Gastrocnemius medialis (tissue), 4 donors: ENCODE measurements around the gene RPL28. TPM values are rescaled to one million over a fixed set of nuclear protein-coding genes. Genes with fewer than 3 reads are reported as not detected.
A peak's percentile ranks its signal among the peaks of the same experiment; 100 is the strongest.

ENCODE experiments used
- ATAC-seq, 2 donors: fragments of 150-250 bp; one replicate each; pipeline ENCODE4 v1.9.1; 2016
- DNase-seq, 2 donors: peaks; one replicate each; pipeline ENCODE4 v3.0.0-alpha.2; 2019
- H3K27ac ChIP-seq, 4 donors: fragments of 200-600 bp; sonication (generic); 1 replicate in 1 of 4; 2 replicates in 3 of 4; pipeline ENCODE4 v1.5.1; 2016 to 2018; ENCODE audit warnings: mild to moderate bottlenecking in 2 of 4, moderate library complexity in 1 of 4
- H3K27me3 ChIP-seq, 3 donors: fragments of 200-600 bp; sonication (generic) in 2 of 3; 1 replicate in 1 of 3; 2 replicates in 2 of 3; pipeline versions ENCODE4 v1.5.1 to v1.6.0; 2016 to 2019; ENCODE audit warnings: mild to moderate bottlenecking in 1 of 3, moderate library complexity in 1 of 3
- H3K36me3 ChIP-seq, 2 donors: fragments of 200-600 bp; sonication (generic) in 1 of 2; one replicate each; pipeline ENCODE4 v1.5.1; 2017 to 2018
- H3K4me1 ChIP-seq, 2 donors: fragments of 200-600 bp; sonication (generic) in 1 of 2; one replicate each; pipeline ENCODE4 v1.5.1; 2016 to 2017; ENCODE audit warnings: mild to moderate bottlenecking in 2 of 2
- H3K4me3 ChIP-seq, 4 donors: fragments of 200-600 bp; sonication (generic) in 3 of 4; 1 replicate in 1 of 4; 2 replicates in 3 of 4; pipeline ENCODE4 v1.5.1; 2016 to 2019; ENCODE audit warnings: mild to moderate bottlenecking in 2 of 4
- H3K9me3 ChIP-seq, 3 donors: fragments of 200-600 bp; sonication (generic) in 2 of 3; 1 replicate in 1 of 3; 2 replicates in 2 of 3; pipeline ENCODE4 v1.5.1; 2016 to 2019
- POLR2A ChIP-seq, 2 donors: fragments of 450-650 bp; IDR thresholded peaks; one replicate each; pipeline ENCODE4 v1.6.1; 2017; ENCODE audit warnings: antibody characterized with exemption in 2 of 2, mild to moderate bottlenecking in 2 of 2, moderate library complexity in 2 of 2
- in situ Hi-C, 4 donors: fragments of 200-750 bp; cut with MboI; loops; one replicate each; pipeline versions ENCODE4 v1.15.0 to v1.8.0; 2017; ENCODE audit warnings: low sequenced_read_pairs in 4 of 4
- intact Hi-C: fragments of 100-400 bp; cut with DNase I; formaldehyde crosslinking; loops from one replicate; pipeline ENCODE4 v1.15.1; 2023; ENCODE audit warnings: low total_unique reads
- total RNA-seq, 4 donors: library from RNA; depleted of rRNA; stranded (reverse); fragments of >200 nt; gene quantifications; one replicate each; pipeline versions ENCODE4 v1.1.0 to v1.2.3, GENCODE V29; 2016
- TF ChIP-seq, protein P1 (sequence below), 5 experiments: fragments of 450-650 bp in 3 of 5; fragments of 200-600 bp in 2 of 5; sonication (generic) in 2 of 5; IDR thresholded peaks in 4 of 5; conservative IDR thresholded peaks in 1 of 5; 1 replicate in 4 of 5; 2 replicates in 1 of 5; pipeline ENCODE4 v1.5.1; 2016 to 2019; ENCODE audit warnings: antibody characterized with exemption in 5 of 5, mild to moderate bottlenecking in 3 of 5, moderate library complexity in 3 of 5

The RPL28 gene
- total RNA-seq, 4 donors from 2014 or later = 123 to 278 (median 206) TPM

DNA sequence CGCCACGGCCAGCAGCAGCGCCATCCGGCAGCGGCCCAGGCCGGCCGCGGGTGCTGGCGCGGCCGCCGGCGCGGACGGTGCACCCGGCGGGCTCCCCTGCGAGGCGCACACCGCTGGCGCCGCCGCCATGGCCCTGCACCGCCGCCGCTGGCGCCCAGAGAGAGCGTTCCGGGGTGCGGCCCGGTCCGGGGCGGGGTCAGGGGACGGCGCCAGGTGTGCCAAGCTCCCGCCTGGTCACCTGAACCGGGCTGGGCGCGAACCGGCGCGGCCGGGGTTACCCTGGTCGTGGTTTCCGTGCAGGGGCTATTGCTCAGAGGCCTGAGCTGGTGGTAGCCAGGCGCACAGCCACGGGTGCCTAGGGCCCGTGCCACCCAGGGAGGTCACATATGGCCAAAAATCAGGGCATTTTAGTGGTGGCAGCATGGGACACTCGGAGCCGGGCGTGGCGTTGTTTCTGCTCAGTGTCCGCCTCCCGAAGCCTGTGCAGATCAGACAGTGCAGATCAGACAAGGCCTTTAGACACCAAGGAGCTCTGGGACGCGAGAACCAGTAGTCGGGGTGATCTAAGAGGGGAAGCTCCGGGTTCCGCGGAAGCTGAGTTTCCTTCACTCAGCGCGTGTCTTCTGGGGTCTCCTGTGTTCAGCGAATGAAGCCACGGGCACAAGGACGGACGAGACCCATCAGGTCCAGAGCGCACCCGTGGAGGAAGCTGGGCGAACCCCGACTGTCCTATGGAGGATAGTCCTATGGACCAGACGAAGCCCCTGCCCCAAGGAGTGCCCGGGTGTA is 1.4 kb upstream of the RPL28 start, which contains the start of gene TMEM238:
Gene TMEM238 (minus strand): TSS at position 162 of the 789 bp plus-strand sequence. CDS start 33 bp downstream, at position 129.
- ATAC-seq (peak; percentile 3 to 15), DNase-seq (peak in 1 of 2 donors; percentile 37)
- peak in 1 of 2 donors; percentile 14 for TF ChIP-seq POLR2A (IDR thresholded peaks at IDR 0.05)
- TF ChIP-seq, protein P1, sequence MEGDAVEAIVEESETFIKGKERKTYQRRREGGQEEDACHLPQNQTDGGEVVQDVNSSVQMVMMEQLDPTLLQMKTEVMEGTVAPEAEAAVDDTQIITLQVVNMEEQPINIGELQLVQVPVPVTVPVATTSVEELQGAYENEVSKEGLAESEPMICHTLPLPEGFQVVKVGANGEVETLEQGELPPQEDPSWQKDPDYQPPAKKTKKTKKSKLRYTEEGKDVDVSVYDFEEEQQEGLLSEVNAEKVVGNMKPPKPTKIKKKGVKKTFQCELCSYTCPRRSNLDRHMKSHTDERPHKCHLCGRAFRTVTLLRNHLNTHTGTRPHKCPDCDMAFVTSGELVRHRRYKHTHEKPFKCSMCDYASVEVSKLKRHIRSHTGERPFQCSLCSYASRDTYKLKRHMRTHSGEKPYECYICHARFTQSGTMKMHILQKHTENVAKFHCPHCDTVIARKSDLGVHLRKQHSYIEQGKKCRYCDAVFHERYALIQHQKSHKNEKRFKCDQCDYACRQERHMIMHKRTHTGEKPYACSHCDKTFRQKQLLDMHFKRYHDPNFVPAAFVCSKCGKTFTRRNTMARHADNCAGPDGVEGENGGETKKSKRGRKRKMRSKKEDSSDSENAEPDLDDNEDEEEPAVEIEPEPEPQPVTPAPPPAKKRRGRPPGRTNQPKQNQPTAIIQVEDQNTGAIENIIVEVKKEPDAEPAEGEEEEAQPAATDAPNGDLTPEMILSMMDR (IDR thresholded peaks at IDR 0.05 in 4 of 5, conservative IDR thresholded peaks at IDR 0.05 in 1 of 5) = peak in 1 of 5 experiments; percentile 8
- Histone ChIP-seq H3K4me1 (peaks cover 25 to 40% of the 10 kb centered on the region in 2 donors), H3K9me3 (no peaks in the 10 kb centered on the region), H3K27ac (peak within 1 kb of the TSS; percentile 90 to 98 (median 93)), H3K36me3 (peaks cover 0 to 21% of the 10 kb centered on the region in 2 donors), H3K27me3 (no peaks in the 10 kb centered on the region), H3K4me3 (peak within 1 kb of the TSS; percentile 49 to 96 (median 85))
- intact Hi-C loops = loop anchor here (2.0 to 10.0 kb wide), 4 partner anchors 22 to 270 kb away; partner anchors contain the start of genes ISOC2, PPP1R12C and UBE2S
- in situ Hi-C loops = no loop called here

DNA sequence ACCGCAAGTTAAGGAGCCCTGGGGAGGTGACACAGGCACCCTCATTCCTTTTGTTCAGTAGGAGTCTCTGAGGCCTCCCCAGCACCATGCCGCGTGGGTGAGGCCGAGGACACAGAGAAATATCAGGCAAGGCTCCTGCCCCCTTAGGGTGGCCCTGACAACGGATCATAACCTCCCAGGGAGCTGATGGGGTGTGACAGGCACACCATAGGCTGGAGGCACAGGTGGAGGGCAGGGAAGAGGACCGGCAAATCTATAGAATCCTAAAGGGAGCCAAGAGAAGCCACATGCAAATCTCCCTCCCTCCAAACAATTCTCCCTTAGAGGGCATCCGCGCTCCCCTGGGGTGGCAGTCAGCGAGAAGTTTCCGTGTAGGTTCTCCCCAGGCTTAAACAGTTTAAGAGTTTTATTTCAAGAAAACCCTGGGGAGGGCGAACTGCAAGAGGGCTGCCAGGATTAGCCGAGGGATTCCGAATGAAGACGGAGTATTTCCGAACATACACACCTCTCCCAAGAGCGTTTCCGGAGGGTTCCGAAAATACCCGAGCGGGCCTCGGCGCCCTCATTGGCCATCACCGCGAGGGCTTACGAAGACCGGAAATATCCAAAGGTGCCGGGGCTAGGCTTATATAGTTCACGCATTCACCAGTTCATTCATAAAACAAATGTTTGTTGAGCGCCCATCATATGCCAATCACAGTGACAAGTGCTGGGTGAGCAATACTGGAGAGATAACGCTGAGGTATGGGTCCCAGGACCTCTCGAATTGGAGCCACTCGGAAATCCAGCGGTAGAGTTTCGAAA is 610 bp upstream of the RPL28 start:
- intact Hi-C loops = loop anchor here (1.0 to 10.0 kb wide), 8 partner anchors 22 to 270 kb away; partner anchors contain the start of genes ISOC2, KMT5C, PPP1R12C and PPP6R1
- Histone ChIP-seq H3K36me3 (peaks cover 0 to 28% of the 10 kb centered on the region in 2 donors), H3K4me3 (peak overlapping the region; percentile 49 to 96 (median 85)), H3K27ac (peak overlapping the region; percentile 90 to 98 (median 93)), H3K9me3 (no peaks in the 10 kb centered on the region), H3K27me3 (no peaks in the 10 kb centered on the region), H3K4me1 (peaks cover 25 to 40% of the 10 kb centered on the region in 2 donors)
- ATAC-seq (peak; percentile 87 to 89), DNase-seq (peak; percentile 92 to 96)
- no peak for TF ChIP-seq POLR2A (IDR thresholded peaks at IDR 0.05)
- TF ChIP-seq, protein P1 (IDR thresholded peaks at IDR 0.05 in 4 of 5, conservative IDR thresholded peaks at IDR 0.05 in 1 of 5) = no peak
- in situ Hi-C loops = no loop called here

DNA sequence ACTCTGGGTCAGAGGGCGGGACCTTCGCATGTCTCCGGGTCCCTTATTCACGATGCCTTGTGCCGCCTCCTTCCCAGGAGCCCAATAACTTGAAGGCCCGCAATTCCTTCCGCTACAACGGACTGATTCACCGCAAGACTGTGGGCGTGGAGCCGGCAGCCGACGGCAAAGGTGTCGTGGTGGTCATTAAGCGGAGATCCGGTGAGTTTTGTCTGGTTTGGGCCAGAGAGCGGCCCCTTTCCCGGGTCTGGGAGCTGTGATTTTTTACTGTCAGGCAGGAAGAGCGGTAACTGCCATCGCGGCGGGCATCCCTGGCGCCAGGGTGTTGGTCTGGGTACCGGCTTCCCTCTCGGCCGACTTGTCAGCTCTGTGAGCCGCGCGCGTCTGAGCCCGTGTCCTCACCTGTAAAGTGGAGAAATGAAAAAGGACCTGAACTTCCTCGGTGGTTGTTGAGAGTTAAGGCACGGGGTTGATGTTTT is 800 bp downstream of the RPL28 start:
- in situ Hi-C loops (no loop called here), intact Hi-C loops (loop anchor here (5.0 to 10.0 kb wide), 2 partner anchors 91 to 272 kb away; partner anchors contain the start of genes PPP1R12C and ZNF628)
- H3K27me3 ChIP-seq = no peaks in the 10 kb centered on the region
- ATAC-seq (no peak), DNase-seq (no peak)
- H3K27ac ChIP-seq = peak overlapping the region; percentile 90 to 98 (median 93)
- H3K4me1 ChIP-seq = peaks cover 25 to 40% of the 10 kb centered on the region in 2 donors
- no peaks in the 10 kb centered on the region for H3K9me3 ChIP-seq
- H3K36me3 ChIP-seq = peaks cover 0 to 28% of the 10 kb centered on the region in 2 donors
- peak overlapping the region; percentile 84 to 96 (median 88) for H3K4me3 ChIP-seq
- TF ChIP-seq, protein P1 (IDR thresholded peaks at IDR 0.05 in 4 of 5, conservative IDR thresholded peaks at IDR 0.05 in 1 of 5) = no peak
- no peak for TF ChIP-seq POLR2A (IDR thresholded peaks at IDR 0.05)

DNA sequence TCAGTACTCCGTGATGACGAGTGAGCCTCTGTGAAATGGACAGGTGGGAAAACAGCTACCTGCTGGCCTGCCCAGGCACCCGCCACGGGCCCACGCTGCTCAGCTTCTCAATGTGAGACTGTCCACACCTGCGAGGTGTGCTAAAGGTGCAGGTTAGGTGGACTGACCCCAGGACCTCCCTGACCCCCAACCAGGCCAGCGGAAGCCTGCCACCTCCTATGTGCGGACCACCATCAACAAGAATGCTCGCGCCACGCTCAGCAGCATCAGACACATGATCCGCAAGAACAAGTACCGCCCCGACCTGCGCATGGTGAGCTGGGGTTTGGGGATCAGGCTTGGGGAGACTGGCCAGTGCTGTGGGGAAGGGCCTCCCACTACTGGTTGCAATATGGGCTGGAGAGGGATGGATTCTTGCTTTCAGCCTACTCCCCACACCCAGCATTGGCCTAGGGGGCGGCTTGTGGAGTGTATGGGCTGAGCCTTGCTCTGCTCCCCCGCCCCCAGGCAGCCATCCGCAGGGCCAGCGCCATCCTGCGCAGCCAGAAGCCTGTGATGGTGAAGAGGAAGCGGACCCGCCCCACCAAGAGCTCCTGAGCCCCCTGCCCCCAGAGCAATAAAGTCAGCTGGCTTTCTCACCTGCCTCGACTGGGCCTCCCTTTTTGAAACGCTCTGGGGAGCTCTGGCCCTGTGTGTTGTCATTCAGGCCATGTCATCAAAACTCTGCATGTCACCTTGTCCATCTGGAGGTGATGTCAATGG is 2.2 kb downstream of the RPL28 start:
- Histone ChIP-seq H3K36me3 (peaks cover 0 to 28% of the 10 kb centered on the region in 2 donors), H3K9me3 (no peaks in the 10 kb centered on the region), H3K27ac (peak overlapping the region in 1 of 4 donors; percentile 90), H3K27me3 (no peaks in the 10 kb centered on the region), H3K4me1 (peaks cover 25 to 40% of the 10 kb centered on the region in 2 donors), H3K4me3 (no peak overlapping the region)
- DNase-seq (no peak), ATAC-seq (no peak)
- intact Hi-C loops = loop anchor here (5.0 to 10.0 kb wide), 2 partner anchors 89 to 273 kb away; partner anchors contain the start of genes PPP1R12C and ZNF628
- TF ChIP-seq, protein P1 (IDR thresholded peaks at IDR 0.05 in 4 of 5, conservative IDR thresholded peaks at IDR 0.05 in 1 of 5) = no peak
- no peak for TF ChIP-seq POLR2A (IDR thresholded peaks at IDR 0.05)
- in situ Hi-C loops = no loop called here
